ENCODE measurements around the gene RXFP4. TPM values are rescaled to one million over a fixed set of nuclear protein-coding genes. Genes with fewer than 3 reads are reported as not detected.

Gene RXFP4
- total RNA-seq, 1 donor from 2014 or later, result not detected

DNA sequence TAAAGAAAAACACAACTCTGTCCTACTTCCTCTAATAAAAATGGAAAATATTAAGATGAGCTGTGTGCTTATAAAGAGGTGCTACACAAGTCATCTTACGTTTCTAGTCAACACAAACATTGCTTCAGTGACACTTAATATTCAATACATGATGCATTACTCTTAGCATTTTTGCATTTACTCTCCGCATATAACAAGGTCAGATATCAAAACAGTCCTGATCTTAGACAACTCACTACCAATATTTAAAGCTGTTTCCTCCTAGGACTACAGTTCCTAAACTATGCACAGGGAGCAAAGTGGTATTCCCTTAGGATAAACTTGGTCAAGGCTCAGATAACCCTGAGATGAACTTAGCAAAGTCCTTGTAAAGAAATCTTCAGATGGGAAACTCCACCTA, 42.5 kb upstream of the RXFP4 start:
- DNase-seq (ENCODE audit: low spot score), result no peak
- no peak overlapping the region for H3K4me3 Mint-ChIP-seq (ENCODE audit: unreplicated experiment)

GRCh38 chr1:155899683-155900082, 41.8 kb upstream of the RXFP4 start:
- Mint-ChIP-seq H3K27ac (ENCODE audit: unreplicated experiment) (no peak overlapping the region), H3K36me3 (ENCODE audit: low read depth) (peaks cover 34% of the 10 kb centered on the region), H3K4me1 (ENCODE audit: low read depth) (no peaks in the 10 kb centered on the region), H3K4me3 (ENCODE audit: unreplicated experiment) (no peak overlapping the region), H3K9me3 (ENCODE audit: low read depth) (no peaks in the 10 kb centered on the region), H3K27me3 (ENCODE audit: low read depth) (no peaks in the 10 kb centered on the region)
- no peak for DNase-seq (ENCODE audit: low spot score)
- TF ChIP-seq CTCF (IDR thresholded peaks at IDR 0.05), result no peak

More for the DNA sequence above, 42.5 kb upstream of the RXFP4 start:
- Mint-ChIP-seq H3K27ac (ENCODE audit: unreplicated experiment) (no peak overlapping the region), H3K27me3 (ENCODE audit: low read depth) (no peaks in the 10 kb centered on the region), H3K36me3 (ENCODE audit: low read depth) (peaks cover 27% of the 10 kb centered on the region), H3K4me1 (ENCODE audit: low read depth) (peaks cover 2% of the 10 kb centered on the region), H3K9me3 (ENCODE audit: low read depth) (no peaks in the 10 kb centered on the region)
- TF ChIP-seq CTCF (IDR thresholded peaks at IDR 0.05), result no peak

GRCh38 chr1:155900161-155900560, 41.3 kb upstream of the RXFP4 start:
- H3K9me3 Mint-ChIP-seq (ENCODE audit: low read depth), result no peaks in the 10 kb centered on the region
- H3K36me3 Mint-ChIP-seq (ENCODE audit: low read depth), result peaks cover 35% of the 10 kb centered on the region
- TF ChIP-seq CTCF (IDR thresholded peaks at IDR 0.05), result no peak
- H3K27me3 Mint-ChIP-seq (ENCODE audit: low read depth), result no peaks in the 10 kb centered on the region
- H3K27ac Mint-ChIP-seq (ENCODE audit: unreplicated experiment), result no peak overlapping the region
- no peak for DNase-seq (ENCODE audit: low spot score)
- no peak overlapping the region for H3K4me3 Mint-ChIP-seq (ENCODE audit: unreplicated experiment)
- no peaks in the 10 kb centered on the region for H3K4me1 Mint-ChIP-seq (ENCODE audit: low read depth)

- no peaks in the 10 kb centered on the region for H3K27me3 Mint-ChIP-seq (ENCODE audit: low read depth)
- no peak overlapping the region for H3K27ac Mint-ChIP-seq (ENCODE audit: unreplicated experiment)
- no peak for DNase-seq (ENCODE audit: low spot score)
- TF ChIP-seq CTCF (IDR thresholded peaks at IDR 0.05), result no peak
- no peaks in the 10 kb centered on the region for H3K9me3 Mint-ChIP-seq (ENCODE audit: low read depth)
- H3K4me1 Mint-ChIP-seq (ENCODE audit: low read depth), result peaks cover 2% of the 10 kb centered on the region
- H3K4me3 Mint-ChIP-seq (ENCODE audit: unreplicated experiment), result no peak overlapping the region
- peaks cover 29% of the 10 kb centered on the region for H3K36me3 Mint-ChIP-seq (ENCODE audit: low read depth)
Observed at GRCh38 chr1:155904261-155904660, 37.2 kb upstream of the RXFP4 start.

- Mint-ChIP-seq H3K36me3 (ENCODE audit: low read depth) (peaks cover 14% of the 10 kb centered on the region), H3K9me3 (ENCODE audit: low read depth) (no peaks in the 10 kb centered on the region), H3K4me3 (ENCODE audit: unreplicated experiment) (peak overlapping the region; percentile 87), H3K27me3 (ENCODE audit: low read depth) (no peaks in the 10 kb centered on the region), H3K4me1 (ENCODE audit: low read depth) (peaks cover 28% of the 10 kb centered on the region), H3K27ac (ENCODE audit: unreplicated experiment) (peak overlapping the region; percentile 99)
- TF ChIP-seq CTCF (IDR thresholded peaks at IDR 0.05), result no peak
- no peak for DNase-seq (ENCODE audit: low spot score)
Observed at GRCh38 chr1:155909894-155910293, 31.5 kb upstream of the RXFP4 start.
